ENCODE data around the gene POU3F2. TPM values are rescaled to one million over a fixed set of nuclear protein-coding genes. Genes with fewer than 3 reads are reported as not detected.

POU3F2 gene
- total RNA-seq, 2 experiments from 2014 or later: not detected

DNA sequence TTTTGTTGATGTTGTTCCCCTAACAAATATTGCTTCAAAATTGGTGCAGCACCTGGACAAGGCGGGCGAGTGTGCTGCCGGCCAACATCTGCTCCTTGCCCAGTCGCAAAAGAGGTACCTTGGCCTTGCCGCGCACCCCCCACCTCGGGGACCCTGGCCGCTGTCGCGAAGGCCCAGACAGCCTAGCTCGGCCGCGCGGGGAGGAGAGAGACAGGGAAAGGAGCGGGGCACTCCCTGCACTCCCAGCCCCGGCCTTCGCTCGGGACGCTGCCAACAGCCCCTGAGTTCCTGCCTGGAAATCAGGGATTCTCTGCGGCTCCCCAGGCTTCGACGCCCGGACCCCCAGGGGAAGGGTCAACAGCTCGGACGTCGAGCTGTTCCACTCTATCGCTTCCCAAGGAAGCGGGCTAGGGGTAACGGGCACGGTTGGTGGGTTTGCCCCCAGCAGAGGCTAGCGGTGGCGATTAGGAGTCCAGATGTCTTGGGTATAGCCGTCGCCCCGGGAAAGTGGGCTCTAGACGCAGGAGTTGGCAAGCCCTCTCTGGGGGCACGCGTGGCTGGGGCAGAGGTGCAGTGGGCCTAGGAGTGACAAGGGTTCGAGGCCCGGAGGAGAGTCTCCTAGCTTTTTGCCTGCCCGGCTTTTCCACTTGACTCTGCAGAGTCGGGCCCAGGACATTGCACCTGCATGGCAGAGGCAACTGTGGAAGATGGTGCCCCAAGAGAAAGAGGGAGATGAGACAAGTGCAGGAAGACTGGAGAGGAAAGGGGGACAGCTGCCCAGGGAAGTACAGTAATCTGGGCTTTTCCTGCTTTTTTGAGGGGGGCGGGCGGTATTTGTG is 8.2 kb downstream of the POU3F2 start:
- ChIA-PET CTCF (no interaction called here), POLR2A (no interaction called here)

DNA sequence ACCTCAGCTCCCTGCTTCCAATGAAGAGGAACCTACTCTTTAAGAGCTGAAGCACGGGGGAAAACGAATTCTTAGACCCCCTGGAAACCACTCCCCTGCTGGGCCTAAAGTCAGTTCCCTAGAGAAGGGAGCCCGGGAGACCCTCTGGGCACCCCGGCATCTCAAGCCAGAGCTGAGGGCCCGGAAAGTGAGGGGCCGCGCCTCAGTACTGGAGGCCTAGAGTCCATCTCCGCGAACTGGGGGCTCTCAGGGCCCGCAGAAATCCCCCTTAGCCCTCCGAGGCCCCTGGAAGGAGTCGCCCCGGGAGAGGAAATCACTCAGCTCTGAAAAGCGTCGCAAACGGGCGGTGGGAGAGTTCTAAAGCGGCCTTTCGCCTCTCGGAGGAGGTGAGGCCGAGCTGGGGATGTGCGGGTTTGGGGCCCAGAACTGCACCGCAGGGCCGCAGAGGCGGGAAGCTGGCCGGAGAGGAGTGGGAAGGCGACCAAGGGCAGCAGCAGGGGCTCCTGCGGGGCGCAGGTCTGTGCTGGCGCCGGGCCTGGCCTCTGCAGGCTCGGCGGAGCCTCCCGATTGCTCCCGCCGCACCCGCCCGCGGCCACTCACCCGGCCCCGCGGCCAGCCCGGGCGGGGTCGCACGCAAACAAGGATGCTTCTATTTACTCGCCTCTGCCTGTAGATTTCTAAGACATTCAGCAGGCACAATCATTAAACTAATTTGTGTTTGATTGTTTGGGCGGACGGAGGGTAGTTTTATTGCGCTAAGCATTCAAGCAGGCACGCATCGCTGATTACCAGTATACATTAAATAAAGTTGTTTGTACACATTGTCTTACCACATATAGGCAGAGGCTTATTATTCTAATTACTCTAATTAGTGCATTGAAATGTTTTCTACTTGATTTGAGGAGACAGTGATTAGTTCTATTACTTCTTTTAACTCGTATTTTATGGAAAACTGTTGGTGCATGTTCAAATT is 9.2 kb downstream of the POU3F2 start:
- POLR2A ChIA-PET: no interaction called here
- CTCF ChIA-PET: interaction anchor here (1.1 kb wide), 1 partner anchor 1346 kb away, joined by 3 read pairs; no protein-coding TSS in a partner anchor

DNA sequence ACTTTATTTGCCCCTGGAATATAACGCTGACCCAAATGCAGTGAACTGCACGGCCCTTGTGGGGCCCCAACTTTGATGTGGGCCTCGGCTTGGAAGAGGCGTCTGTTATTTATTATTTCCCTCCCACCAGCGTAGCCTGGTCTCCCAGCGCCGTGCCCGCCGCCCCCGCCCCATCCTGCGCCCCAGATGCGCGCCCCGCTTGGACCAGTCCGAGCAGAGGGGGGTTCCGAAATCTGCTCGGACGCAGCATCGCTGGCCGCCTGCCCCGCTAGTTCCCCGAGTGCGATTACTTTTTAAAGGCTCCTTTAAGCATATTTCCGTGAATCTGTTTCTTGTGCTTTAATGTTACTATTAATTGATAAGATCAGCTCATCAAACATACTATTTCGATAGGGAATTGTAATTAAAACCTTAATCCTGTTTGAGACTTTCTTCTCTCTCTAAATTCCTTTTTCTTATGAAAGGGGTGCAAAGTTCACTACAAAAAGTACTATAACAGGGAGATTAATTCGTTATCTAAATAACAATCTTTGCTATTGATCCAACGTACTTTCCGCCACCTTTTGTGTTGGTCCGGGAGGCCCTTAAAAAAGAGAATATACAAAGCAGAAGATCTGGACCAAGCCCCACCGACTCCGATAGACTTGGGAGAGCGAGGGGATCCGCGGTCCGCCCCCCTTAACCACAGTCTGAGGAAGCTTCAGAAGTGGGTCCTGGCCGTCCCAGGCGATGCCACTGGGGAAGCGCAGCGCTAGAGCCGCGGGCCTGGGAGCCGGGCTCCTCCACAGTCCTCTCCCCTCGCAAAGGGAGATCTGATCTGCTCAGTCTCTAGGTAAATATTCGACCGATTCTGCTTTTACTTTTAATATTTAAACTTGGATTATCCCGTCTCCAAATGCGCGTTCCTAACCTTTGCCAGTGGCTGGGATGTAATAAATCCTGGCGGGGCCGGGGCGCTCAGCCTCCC is 10.2 kb downstream of the POU3F2 start:
- ChIA-PET POLR2A (no interaction called here), CTCF (interaction anchor here (1.1 kb wide), 1 partner anchor 1347 kb away, joined by 3 read pairs; no protein-coding TSS in a partner anchor)

DNA sequence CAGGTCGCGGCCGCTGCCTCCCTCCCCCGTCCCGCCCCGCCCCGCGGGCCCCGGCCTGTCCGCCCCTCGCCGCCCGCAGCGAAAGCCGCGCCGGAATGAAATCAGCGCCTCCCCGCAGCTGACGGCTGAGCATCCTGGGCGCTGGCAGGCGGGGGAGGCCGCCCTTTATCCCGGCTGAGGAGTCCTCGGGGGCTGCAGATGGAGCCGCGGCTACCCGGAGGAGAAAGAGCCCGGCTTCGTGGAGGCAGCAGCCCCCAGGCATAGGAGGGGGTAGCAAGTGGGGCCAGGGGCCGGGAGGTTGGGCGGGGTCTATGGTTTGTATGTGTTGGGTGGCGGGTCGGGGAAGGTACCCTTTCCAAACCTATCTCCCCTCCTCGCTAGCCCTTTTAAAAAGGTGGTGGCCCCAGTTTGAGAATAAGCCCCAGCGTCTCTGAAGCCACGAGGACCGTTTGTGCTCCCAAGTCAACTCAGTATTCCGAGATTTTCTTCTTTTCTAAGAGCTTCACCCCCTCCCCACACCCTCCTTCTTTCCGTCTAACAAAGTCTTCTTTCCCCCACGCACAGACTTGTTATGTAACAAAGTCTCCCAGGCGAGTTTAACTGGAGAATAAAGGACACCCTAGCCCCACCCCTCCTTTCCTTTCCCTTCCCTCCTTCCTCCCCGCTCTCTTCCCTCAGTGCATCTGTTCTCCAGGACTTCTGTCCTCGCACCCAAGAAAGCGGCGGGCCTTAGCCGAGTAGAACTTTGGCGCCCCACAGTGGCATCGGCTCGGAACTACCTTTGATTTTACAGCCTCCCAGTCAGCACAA is 11.0 kb downstream of the POU3F2 start:
- POLR2A ChIA-PET: no interaction called here

DNA sequence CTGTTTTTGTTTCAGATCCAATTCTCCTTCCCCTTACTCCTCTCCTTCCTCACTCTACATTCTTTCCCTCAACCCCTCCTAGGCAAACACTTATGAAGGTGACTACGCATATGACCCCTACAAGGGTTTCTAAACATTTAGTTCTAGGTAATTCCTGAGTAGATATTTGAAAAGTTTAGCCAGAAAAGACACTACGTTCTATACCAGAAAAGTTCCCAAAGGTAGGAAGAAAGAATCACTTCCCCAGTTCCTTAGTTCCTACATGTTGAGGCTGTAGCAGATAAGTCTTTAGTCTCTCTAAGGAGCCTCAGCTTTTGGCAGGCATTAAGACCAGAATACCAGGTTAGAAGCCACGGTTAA is 11.6 kb downstream of the POU3F2 start:
- POLR2A ChIA-PET: no interaction called here
- CTCF ChIA-PET: interaction anchor here (1.0 kb wide), 2 partner anchors 273 to 1352 kb away, joined by 3 read pairs; no protein-coding TSS in a partner anchor

More for the DNA sequence above, 11.0 kb downstream of the POU3F2 start:
- CTCF ChIA-PET: interaction anchor here (0.6 to 1.0 kb wide), 3 partner anchors 274 to 1351 kb away, joined by 3 read pairs; no protein-coding TSS in a partner anchor

DNA sequence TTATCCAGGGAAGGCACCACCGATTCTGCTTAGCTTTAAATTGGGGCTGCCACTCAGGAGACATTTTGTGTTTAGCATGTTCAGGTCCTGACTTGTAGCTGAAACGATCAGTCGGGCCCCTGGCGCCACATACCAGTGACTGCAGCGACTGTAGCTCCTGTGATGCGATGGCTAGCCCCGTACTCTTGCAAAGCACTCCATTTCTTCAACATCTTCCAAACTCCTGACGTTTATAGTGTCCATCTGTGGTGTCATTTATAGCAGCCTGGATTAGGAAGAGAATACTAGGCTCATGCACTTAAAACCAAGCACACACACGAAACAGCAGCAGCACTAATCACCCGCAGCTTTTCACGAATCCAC is 13.0 kb downstream of the POU3F2 start:
- ChIA-PET CTCF (interaction anchor here (1.3 kb wide), 1 partner anchor 14 kb away, joined by 3 read pairs; no protein-coding TSS in a partner anchor), POLR2A (no interaction called here)

DNA sequence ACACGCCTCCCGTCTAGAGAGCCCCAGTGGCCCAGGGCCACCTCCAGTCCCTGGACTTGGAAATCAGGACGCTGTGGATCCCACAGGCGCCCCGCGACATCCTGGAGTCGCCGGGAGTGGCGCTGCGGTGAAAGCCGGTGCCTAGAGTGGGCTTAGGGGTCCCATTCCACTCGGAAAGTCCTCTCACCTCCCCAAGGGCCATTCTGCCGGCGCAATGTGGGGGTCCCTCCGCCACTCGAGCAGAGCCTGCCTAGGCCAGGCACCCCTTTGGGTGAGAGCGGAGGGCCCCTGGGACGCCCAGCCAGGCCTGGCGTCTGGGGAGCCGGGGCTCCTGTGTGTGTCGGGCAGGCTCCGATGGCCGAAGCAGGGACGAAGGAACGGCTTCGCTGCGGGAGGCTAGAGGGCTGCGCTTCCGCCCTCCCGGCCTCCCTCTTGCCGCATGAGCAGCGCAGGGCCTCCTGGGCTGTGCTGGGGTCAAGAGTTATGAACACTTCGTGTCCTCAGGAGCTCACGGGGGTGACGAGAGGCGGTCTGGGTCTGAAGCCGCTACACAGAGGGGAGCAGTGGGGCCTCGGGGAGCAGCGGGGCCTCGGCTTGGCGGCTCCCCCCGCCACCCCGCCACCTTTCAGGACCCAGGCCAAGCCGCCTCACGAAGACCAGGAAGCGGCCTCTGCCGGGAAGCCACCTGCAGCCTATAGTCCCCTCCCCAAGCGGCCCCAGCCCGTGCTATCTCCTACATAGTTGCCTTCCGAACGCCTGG is 13.6 kb downstream of the POU3F2 start:
- ChIA-PET POLR2A (no interaction called here), CTCF (no interaction called here)

DNA sequence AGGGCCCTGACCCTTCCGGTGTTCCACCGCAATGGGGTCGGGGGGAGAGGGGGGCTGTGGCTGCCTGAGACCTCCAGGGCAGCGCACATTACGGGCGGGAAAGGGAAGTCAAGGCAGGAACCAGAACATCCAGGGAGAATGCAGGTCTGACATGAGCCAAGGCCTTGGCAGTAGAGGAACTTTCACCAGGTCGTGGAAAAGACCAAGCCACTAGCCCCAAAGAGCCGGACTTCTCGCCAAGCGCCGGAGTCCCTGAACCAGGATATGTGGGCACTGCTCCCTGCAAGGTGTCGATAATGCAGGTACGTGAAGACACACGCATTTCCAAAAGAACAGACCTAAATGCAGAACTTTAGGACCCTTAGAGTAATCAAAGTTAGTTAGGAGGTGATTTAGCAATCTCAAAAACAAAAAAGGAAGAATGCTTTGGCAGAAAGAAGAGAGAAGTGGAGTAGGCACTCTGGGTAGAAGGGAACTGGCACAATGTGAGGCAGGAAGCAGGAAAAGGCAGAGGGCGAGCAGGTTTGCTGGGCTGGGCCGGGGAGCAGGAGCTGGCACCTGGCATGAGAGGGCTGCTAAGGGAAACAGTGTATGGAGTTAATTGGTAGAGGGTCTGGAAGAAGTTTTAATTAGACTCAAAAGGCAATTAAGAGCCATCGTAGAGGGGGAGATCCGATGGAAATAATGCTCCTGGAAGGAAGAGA is 14.3 kb downstream of the POU3F2 start:
- ChIA-PET POLR2A (no interaction called here), CTCF (no interaction called here)

DNA sequence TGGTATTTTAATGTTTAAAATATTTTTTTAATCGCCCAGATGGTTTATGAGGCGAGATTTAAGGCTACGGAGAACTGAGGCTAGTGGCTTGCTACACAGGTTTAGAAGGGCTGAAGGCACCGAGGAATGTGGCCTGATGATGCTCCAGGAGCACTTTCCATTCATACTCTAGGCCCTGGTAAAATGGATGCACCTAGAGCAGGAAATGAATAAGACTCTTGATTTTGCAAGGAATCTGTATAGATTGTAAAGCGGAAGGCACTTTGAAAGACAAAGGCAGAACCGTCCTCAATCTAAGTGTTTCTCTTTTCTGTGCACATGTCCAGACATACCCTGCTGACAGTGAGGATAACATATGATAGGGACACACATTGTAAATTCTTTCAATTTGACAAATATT is 30.1 kb downstream of the POU3F2 start:
- ChIA-PET POLR2A (no interaction called here), CTCF (no interaction called here)

DNA sequence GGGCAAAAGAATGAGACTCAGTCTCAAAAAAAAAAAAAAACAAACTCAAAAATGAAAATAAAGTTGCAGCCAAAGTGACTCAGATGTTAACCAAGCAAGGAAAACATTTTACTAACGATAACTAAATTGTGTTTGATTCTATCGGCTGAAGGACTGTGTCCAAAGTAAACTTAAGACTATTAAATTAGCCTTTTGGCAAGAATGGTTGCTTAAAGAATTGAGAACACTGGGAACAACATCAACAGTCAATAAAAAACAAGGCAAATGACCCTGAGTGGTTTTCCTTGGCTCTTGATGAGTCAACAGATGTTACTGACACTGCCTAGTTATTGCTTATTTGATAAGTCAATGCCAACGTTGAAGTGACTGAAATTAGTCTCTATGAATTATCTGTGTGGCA is 36.7 kb downstream of the POU3F2 start:
- ChIA-PET POLR2A (no interaction called here), CTCF (no interaction called here)

DNA sequence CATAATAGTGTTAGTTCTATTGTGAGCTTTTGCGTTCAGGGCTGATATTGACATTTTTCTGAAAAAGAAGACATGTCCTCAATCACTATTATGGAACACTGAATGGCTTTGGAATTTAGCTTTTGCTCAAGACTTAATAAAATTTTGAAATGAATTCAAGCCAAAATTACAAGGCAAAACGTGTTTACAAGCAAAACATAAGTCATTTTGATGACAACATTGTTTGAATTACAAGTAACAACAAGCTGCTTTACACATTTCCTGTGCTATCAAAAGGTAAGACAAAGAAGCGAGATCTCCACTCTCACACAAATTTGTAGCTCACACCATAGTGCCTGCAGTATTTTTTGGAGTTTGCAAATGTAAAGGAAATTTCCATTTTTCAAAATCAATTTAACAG is 37.4 kb downstream of the POU3F2 start:
- POLR2A ChIA-PET: no interaction called here
- CTCF ChIA-PET: interaction anchor here (0.6 kb wide), 1 partner anchor 1771 kb away, joined by 7 read pairs; no protein-coding TSS in a partner anchor

DNA sequence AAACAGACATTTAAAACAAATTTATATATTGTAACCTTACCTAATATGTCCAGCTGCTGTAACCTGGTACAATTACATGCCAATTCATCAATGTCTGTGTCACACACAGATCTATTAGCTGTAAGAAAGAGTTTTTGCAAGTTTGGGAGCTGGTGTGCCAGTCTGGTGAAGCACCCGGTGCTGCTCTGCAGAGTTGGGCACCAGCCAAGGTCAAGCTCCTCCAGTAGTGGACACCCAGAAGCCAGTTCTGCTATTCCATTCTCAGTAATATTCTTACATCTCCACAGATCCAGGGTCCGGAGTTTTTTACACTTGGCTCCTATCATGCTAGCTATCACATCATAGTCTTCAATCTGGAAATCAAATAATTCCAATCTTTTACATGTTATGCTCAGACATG is 41.0 kb downstream of the POU3F2 start:
- ChIA-PET CTCF (no interaction called here), POLR2A (no interaction called here)

DNA sequence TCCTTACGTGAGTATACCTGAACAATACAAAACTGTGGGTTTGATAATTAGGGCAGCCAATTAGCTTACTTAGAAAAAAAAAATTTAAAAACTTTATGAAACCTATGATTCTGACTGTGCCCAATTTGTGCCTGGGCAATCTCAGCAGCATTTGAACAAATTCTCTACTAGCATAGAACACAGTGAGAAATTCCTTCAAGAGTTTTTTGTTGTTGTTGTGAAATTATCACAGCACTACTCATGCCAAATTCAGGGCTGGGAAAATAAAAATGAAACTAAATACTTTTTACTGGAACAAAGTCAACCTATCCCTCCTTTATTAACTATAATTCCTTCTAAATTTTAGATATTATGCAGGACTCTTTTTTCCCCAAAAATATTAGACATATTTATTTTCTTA is 42.9 kb downstream of the POU3F2 start:
- CTCF ChIA-PET: no interaction called here
- POLR2A ChIA-PET: no interaction called here

DNA sequence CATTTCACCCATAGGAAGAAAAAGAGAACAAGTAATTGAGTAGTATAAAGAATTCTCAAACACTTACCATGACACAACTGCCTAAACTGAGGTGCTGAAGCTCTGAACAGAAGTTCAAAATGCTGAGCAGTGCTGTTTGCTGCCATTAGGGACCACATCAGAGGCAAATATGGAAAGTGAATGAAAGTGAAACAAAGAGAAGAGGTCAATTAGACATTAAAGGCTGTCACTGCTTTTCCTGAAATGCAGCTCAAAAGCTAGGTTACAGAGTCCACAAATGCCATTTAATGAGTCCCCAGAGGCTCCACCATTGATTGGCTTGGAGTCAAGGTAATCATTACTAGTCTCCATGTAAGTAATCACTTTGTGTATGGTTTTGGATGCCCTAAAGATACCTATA is 46.1 kb downstream of the POU3F2 start:
- ChIA-PET POLR2A (no interaction called here), CTCF (no interaction called here)

DNA sequence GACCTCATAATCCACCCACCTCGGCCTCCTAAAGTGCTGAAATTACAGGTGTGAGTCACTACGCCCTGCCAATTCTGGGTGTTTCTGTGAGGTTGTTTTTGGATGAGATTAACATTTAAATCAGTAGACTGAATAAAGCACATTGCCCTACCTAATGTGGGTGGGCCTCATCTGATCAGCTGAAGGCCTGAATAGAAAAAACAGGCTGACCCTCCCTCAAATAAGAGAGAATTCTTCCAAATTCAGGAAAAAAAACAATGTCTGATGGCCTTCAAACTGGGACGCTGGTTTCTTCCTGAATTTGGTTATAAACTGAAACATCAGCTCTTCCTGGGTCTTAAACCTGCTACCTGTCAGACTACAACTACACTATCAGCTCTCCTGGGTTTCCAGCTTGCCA is 51.0 kb downstream of the POU3F2 start:
- ChIA-PET CTCF (no interaction called here), POLR2A (no interaction called here)

DNA sequence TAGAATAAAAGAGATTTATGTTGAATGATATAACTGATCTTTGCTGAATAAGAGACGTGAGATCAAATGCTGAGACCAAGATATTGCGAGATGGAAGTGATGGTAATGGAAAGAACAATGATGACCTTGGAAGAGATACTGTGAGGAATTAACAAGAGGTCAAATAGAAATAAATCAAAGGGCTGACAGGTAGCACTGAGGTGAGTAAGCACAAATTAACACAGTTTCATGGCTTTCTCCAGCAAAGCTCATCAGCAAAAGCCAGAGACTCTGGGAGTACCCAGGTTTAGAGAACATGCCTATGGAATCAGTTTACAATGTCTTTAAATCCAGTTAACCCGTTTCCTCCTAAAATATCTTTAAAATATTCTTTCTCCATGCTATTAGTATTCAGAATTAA is 53.3 kb downstream of the POU3F2 start:
- POLR2A ChIA-PET: no interaction called here
- CTCF ChIA-PET: interaction anchor here (0.6 kb wide), 1 partner anchor 1289 kb away, joined by 3 read pairs; no protein-coding TSS in a partner anchor

Data from activated CD8-positive, alpha-beta memory T cell treated with anti-CD3 and anti-CD28 coated beads for 36 hours (primary cell).